K562 treated with DMSO at 1 percent for 4 hours (cell line): ENCODE data around the gene PAGR1. TPM values are rescaled to one million over a fixed set of nuclear protein-coding genes. Genes with fewer than 3 reads are reported as not detected.

ENCODE experiments used
- total RNA-seq: library from RNA; unstranded; fragments of 300-600 nt; gene quantifications from 2 replicates; pipeline ENCODE4 v1.2.3, GENCODE V29; 2022; ENCODE audit not compliant: insufficient read depth

The PAGR1 gene
- 18.3 and 23.1 TPM in 2 replicates for total RNA-seq

GRCh38 chr16:29815793-29816693, at the start of gene PAGR1:
Gene PAGR1, plus strand, starts transcription at chr16:29816152. Its CDS starts 374 bp downstream, at chr16:29816526.

GRCh38 chr16:29777576-29778350, 38.2 kb upstream of the PAGR1 start, which contains the start of gene ZG16:
Gene ZG16, plus strand, starts transcription at chr16:29778256. Its CDS starts 1,011 bp downstream, at chr16:29779267.

GRCh38 chr16:29790183-29790948, 25.6 kb upstream of the PAGR1 start, which contains the start of gene KIF22:
Gene KIF22, plus strand, starts transcription at chr16:29790751. Its CDS starts 9 bp downstream, at chr16:29790760.

GRCh38 chr16:29806099-29806579, 9.8 kb upstream of the PAGR1 start, which contains the start of gene MAZ:
Gene MAZ, plus strand, starts transcription at chr16:29806529. Its CDS starts 173 bp downstream, at chr16:29806702.

GRCh38 chr16:29811896-29812665, 3.9 kb upstream of the PAGR1 start, which contains the start of gene PRRT2:
Gene PRRT2, plus strand, starts transcription at chr16:29812193. Its CDS starts 862 bp downstream, at chr16:29813055.

GRCh38 chr16:29820271-29820701, 4.3 kb downstream of the PAGR1 start, which contains the start of gene MVP:
Gene MVP, plus strand, starts transcription at chr16:29820462. Its CDS starts 10,088 bp downstream, at chr16:29830550.

GRCh38 chr16:29862884-29863668, 47.1 kb downstream of the PAGR1 start, which contains the start of gene CDIPT:
Gene CDIPT, minus strand, starts transcription at chr16:29863226. Its CDS starts 369 bp downstream, at chr16:29862857.

Other genes starting within 250 kb of the PAGR1 start
- gene SPN, start 152.9 kb upstream of the PAGR1 start, total RNA-seq, result 78.9 and 139 TPM in 2 replicates
- 240 and 278 TPM in 2 replicates for gene QPRT, start 137.0 kb upstream of the PAGR1 start, total RNA-seq
- gene C16orf54, start 70.2 kb upstream of the PAGR1 start, total RNA-seq, result not detected in 2 replicates
- not detected in 2 replicates for gene ZG16, start 37.9 kb upstream of the PAGR1 start, total RNA-seq
- gene KIF22, start 25.4 kb upstream of the PAGR1 start, total RNA-seq, result 108 and 120 TPM in 2 replicates
- gene MAZ, start 9.6 kb upstream of the PAGR1 start, total RNA-seq, result 332 and 398 TPM in 2 replicates
- gene PRRT2, start 4.0 kb upstream of the PAGR1 start, total RNA-seq, result 0.56 and 1.9 TPM in 2 replicates
- 5.2 and 6.8 TPM in 2 replicates for gene MVP, start 4.3 kb downstream of the PAGR1 start, total RNA-seq
- 76.7 and 91.4 TPM in 2 replicates for gene CDIPT, start 47.1 kb downstream of the PAGR1 start, total RNA-seq
- gene SEZ6L2, start 83.4 kb downstream of the PAGR1 start, total RNA-seq, result 2.0 and 2.6 TPM in 2 replicates
- not detected in 2 replicates for gene ASPHD1, start 84.3 kb downstream of the PAGR1 start, total RNA-seq
- 25.5 and 29.5 TPM in 2 replicates for gene KCTD13, start 110.1 kb downstream of the PAGR1 start, total RNA-seq
- gene TMEM219, start 145.9 kb downstream of the PAGR1 start, total RNA-seq, result 135 and 156 TPM in 2 replicates
- gene TAOK2, start 157.7 kb downstream of the PAGR1 start, total RNA-seq, result 38.2 and 41.0 TPM in 2 replicates
- 17.1 and 21.6 TPM in 2 replicates for gene HIRIP3, start 179.5 kb downstream of the PAGR1 start, total RNA-seq
- gene INO80E, start 180.1 kb downstream of the PAGR1 start, total RNA-seq, result 82.3 and 93.3 TPM in 2 replicates
- 0.90 and 3.2 TPM in 2 replicates for gene DOC2A, start 194.9 kb downstream of the PAGR1 start, total RNA-seq
- gene C16orf92, start 207.0 kb downstream of the PAGR1 start, total RNA-seq, result not detected in 2 replicates
- gene TLCD3B, start 215.1 kb downstream of the PAGR1 start, total RNA-seq, result 1.1 and 1.9 TPM in 2 replicates
- 2,294 and 2,366 TPM in 2 replicates for gene ALDOA, start 249.6 kb downstream of the PAGR1 start, total RNA-seq